Measurements from ENCODE around the gene PLXNA4.

GRCh38 chr7:132551439-132551838 is 24.8 kb downstream of the PLXNA4 start:
- TF ChIP-seq CTCF (IDR thresholded peaks at IDR 0.05) (no peak), POLR2A (IDR thresholded peaks at IDR 0.05) (no peak)
